Stimulated activated CD8-positive, alpha-beta memory T cell treated with anti-CD3 and anti-CD28 coated beads, Interleukin-4, amount 100 ng/mL, for 1 hour (primary cell): ENCODE measurements around the gene FILIP1.
A peak's percentile ranks its signal among the peaks of the same experiment; 100 is the strongest.

Experiments used
- DNase-seq, 2 donors: peaks; one replicate each; pipeline ENCODE4 v3.0.0-alpha.2; 2020; ENCODE audit warnings: low read depth in 2 of 2, low spot score in 1 of 2

Gene FILIP1

DNA sequence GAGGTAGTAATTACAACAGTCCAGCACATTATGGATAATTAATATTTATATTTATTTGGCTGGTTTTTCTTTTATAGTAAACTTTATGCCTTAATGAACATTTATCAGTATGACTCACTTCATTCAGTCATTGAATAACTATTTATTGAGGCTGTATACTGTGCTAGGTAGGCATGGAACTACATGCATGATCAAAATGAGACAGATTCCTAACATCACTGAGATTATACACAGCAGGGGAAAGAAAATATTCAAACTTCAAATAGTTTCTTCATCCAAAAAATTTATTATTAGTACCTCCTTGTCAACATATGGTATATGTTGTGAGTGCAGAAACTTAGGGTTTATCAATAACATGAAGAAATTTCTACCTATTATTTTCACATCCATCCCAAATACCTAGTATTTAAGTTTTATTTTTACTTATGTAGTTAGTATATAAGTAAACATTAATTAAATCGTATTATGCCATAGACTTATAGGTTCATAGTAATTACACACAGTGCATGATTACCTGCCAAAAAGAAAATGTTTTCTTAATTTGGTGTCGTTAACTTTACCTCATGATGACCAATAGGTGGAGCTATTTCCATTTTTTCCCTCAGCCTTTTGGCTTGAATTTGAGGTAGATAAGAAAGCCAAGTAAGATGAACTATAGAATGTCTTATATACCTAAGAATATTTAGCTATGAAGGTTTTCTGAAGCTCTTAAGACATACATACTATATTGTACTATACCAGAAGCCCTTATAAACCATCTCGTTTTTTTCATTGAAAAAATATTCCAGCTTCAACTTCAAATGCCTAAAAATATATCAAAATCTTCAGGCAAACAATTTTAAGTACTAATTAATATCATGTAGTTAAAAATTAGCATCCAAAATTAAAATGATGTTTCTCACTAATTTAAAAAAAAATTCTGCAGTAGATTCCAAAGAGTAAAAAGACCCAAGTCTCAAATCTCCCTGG lies 196.5 kb downstream of the FILIP1 start:
- no peak for DNase-seq

DNA sequence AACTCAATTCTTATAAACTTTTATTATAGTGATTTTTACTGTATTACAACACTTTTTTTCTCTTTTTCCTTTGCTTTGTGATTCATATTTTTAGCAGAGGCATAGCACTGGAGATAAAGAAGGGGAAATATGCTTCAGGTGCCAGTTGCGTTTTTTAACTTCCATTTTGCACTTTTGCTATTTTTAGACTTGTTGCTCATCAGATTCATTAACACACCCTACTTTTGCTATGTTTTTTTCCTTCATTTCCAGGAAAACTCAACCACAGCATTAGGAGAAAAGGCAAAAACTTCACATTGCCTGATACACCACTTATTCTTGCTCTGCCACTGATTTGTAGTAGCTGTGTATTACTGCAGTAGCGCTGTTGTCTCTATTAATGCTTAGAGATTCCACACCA lies 201.0 kb downstream of the FILIP1 start:
- DNase-seq = no peak

DNA sequence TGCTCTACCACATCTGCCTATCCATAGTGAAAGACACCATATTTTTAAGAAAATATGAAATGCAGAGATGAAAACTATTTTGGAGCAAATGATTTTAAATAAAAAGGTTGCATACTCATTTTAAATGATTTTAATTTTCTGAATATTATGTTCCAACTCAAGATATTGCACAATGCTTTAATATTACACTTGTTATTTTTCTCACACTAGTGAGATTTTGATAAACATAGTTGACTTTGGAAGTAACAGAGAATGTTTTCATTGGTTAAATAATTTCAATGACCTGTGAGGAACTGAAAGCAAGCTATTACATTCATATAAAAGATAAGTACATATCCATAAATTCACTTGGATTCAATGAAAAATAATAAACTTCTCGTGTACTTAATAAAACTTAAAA lies 201.9 kb downstream of the FILIP1 start:
- DNase-seq = no peak

DNA sequence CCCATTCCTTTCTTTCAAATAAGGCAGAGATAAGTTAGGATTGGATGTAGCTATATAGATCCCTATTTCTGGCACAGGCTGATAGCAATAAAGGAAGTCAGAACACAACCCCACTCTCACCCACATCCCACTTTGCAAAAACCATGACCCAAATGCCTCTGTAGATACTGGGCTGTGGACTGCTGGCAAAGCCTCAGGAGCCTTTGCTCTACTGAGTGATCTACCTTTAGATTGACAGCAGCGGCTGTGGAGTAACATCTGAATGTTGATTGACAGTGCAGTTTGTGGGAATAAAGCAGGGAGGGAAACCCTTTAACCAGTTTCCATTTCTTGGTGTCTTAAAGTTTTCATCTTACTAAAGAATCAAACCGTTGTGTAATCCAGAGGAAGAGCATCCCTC lies 202.3 kb downstream of the FILIP1 start:
- DNase-seq = no peak

DNA sequence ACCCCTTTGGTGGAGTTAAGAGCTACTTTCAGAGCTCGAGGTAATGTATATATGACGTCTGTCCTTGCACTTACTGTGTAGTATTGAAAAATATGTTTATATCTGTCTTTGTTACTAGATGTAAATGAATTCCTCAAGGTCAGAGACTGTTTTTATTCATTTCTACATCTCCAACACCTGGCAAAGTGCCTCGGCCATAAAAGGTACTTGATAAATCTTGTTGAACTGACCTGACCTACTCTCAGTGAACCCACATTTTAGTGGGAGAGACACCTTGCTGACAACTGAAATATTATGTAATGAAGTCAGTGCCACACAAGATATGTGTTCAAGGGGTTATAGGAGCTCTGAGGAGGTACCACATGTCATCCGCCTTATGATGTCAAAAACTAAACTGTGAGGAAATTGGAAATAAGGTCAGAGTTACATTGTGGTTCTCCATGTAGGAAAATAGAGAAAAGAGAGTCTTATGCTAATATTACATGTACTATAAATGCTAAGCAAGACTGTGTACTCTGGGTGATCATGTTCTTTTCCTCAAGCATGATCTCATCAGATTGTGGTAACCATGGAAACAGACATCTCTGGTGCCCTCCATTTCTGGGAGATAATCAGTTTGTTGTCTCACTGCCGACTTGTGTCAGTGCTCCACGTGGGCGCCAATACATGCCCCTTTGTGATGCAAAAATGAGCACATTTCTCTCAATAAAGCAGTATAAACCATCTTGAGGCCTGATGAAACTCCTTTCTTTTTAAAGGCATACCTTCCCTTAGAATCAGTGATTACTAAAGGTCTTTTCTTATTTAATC lies 203.3 kb downstream of the FILIP1 start:
- DNase-seq = no peak

DNA sequence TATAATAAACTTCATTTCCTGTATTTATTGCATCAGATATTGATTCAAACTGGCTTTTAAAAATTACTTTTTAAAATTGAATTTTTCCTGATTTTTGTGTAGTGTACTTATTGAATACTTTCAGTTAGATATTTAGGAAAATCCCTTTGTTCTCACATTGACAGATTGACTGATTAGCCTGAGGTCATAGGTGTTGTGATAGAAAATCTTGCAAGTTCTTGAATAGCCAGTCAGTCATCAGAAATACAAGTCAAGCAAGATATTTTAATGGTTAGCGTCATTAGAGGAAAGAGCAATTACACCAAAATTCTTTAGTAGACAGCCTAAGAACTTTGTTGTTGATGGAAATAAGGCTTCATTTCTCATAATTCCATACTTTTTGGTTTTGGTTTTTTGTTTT lies 205.6 kb downstream of the FILIP1 start:
- no peak for DNase-seq

DNA sequence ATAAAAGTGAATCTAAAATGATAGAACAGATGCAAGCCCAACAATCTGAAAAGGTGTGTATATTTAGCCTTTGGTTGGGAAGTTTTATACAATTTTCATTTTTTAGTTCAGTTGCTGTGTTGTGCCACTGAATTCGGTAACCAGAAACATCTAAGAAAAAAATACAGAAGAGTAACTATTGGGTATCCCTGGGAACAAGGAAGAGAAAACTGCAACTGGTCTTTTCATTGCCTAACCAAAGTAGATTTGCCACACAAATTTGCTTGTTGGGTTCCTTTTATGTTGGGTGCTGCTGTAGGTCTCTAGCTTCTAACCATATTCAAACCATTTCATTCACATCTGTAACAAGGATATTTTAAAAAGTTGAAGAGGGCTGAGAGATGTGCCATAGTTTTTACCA lies 206.2 kb downstream of the FILIP1 start:
- DNase-seq = no peak

DNA sequence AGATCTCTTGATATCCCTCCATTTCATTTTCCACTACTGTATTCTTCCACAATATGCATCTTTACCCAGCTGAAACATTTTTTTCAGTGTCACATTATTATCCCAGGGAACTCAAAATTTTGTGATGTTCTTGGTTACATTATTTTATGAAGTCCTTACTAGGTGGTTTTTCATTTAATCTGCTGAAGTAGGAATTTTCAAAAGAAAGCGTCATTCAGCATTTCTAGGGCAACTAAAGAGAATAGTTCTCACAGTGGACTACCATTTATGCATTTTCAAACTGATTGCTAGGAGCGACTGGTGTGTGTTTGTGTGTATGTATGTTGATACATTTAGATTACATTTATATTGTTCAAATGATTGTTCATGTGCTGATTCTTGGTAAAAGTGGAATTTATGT lies 206.6 kb downstream of the FILIP1 start:
- no peak for DNase-seq

DNA sequence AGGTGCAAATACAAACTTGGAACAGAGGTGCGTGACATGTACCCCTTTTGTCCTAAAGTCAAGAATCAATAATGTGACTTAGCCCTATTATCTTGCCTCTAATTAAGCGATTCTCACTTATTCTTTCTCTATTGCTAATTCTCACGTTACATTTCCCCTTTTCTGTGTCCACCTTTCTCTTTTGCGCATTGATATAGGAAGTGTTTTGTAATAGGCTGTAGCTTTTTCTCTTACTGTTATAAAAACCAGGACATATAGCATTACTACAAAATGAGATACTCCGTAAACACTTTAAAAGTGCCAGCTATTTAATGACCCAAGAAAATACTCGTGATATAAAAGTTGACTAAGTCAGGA lies 208.3 kb downstream of the FILIP1 start:
- DNase-seq = no peak

DNA sequence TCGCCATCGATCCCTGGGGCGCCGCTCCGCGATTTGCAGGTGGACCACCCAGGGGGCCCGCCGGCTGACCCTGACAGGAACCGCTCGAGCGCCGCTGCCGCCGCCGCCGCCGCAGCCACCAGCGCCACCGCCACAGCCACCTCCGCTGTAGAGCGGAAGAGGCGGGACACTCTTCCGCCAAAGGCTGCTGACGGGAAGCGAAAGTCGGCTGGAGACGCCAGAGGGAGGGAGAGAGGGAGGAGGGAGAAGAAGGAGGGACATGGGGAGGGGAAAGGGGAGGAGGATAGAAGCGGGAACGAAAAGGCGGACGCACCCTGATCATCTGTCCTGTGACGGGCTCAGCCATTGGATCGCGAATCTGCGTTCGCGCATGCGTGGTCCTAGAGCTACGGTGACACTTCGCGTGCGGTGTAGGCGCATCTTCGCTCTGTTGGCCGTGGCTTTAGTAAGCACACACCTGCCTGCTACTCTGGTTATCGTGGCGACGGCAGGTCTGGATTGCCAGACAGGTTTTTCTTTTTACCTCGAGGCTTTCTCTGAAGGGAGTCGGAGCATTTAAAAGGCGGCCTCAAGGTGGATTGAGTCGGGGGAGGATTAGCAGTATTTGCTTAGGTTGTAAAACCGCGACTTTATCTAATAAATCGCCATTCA lies 208.8 kb downstream of the FILIP1 start, which contains the start of gene TMEM30A:
Gene TMEM30A, minus strand, starts transcription at position 161 of the 651 bp plus-strand sequence. Its CDS starts 154 bp downstream, at position 7.
- DNase-seq = peak; percentile 81 to 91

DNA sequence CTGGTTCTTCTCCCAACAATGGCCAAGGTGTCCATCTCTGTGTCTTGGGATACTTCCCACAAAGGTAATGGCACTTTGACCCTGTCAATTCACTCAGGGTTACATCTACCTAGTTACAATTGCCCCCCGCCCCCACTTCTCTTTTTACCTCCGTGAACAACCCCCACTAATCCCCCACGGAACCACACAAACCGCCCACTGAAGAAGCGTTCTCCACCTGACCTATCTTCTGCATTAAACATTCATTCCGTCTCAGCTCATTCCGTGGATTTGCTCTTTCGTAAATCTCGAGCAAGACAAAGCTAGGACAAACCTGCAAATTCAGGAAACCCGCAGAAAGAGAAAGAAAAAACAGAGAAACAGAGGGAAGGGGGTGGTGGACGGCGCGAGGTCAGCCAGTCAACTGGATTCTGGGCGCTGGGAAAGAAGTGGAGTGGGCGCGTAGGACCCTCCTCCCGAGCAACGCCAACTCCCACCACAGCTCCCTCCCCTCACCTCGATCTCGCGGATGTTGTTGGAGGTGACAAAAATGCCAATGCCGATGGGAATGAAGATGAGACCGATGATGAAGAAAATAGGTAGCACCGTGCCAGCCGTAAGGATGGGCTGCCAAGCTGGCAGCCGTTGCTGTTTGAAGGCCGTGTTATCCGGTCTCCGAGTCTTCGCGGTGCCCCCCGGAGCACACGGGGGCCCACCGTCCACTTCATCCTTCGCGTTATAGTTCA lies 209.5 kb downstream of the FILIP1 start:
- DNase-seq = peak in 1 of 2 donors; percentile 1

DNA sequence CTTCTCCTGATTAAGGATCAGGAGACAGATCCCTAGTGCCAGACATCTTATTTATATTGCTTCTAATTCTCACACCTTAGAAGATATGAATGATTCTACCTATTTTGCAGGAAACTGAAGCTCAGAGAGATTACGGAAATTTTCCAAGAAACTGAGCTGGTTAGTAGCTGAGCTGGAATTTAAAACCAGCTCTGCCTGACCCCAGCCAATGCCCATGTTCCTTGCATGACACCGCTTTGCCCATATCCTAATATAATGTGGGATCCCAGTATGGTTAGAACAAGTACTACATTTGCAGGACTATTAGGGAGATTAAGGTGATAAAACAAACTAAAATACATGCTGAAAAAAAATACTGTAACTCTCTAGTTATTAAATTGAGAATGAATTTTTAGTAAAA lies 210.9 kb downstream of the FILIP1 start:
- DNase-seq = no peak

DNA sequence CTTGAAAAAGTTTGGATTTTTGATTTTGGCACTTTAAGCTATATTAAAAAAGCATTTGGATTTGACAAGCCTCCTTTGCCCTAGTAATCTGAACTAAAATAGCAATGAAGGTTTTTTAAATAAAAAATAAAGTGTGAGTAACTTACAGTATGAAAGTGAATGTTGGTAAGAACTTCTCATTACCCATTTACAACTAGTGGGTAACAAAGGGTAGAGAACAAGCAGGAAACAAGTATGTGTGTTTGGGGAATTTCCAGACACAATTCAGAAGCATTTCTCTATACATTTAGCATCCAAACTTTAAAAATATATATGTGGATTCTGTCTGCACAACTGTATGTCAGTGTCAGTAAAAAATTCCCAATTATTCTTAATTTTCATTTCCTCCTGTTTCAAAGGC lies 211.9 kb downstream of the FILIP1 start:
- no peak for DNase-seq

DNA sequence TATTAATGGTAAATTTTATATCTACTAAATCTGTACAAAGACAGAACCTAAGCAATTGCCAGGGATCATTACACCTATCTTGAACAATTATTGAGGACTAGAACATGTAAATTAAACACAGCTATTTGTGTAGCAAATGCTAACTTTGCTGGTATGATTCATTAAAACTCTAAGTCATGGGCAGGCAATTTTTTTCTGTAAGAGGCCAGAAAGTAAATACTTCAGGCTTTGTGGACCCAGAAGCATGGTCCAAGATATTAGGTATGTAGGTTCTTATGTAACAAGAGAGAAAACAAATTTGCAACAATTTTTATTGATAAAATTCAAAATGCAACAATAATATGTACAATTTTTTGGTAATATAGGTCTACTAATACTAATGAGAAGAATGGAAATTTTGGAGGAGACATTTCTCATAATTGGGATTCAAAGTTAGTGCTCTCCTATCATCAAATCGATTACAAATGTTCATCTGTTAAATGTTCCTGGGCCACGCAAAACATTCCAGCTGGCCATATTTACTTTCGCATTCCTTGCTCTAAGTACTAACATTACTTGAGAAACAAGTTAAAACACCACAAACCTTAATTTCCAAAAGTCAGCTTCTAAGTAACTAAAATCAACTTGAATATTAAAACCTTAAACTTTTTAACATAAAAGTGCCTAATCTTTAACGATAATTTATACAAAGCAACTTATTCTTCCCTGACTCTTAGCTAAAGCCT lies 213.3 kb downstream of the FILIP1 start:
- DNase-seq = no peak

DNA sequence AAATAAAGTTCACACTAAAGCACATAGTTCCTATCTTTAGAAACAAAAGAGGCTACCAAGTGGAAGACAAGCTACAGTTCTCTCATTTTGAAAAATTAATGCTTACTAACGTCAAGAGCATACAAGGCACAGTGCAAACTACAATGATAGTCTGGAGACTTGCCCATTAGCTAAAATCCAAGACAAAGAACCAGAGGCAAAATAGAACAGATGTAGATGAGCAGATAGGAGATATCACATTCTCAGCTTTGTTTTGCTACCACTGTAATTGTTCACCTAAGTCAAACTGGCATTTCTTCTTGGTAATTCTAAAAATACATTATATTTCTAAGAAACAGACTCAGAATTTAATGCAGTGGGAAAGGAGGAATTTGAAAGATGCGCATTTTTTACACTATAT lies 214.2 kb downstream of the FILIP1 start:
- no peak for DNase-seq

DNA sequence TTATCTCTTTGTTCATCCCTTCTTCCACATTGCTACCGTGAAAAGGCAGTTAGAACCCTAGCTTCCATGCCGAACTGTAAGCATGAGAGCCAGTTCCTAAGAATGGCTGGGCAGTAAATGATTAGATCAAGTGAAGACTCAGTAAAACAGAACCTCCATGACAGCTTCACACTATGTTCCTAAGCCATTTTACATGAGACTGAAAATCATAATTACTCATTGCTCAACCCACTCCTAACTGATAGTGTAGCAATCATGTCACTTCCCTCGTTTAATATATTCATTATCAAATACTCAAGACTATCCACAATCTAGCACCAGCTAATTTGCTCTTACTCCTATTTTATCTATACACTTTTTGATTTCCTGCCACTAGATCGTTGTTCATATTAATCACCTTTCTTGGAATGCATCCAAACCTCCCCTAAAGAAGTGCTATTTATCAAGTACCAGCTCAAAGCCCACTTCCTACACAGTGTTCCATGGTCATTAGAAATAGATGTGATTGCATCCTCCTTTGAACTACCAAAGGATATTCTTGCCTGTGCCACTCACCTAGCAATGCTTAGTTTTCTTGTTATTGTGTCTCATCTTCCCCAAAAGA lies 215.0 kb downstream of the FILIP1 start:
- DNase-seq = no peak

DNA sequence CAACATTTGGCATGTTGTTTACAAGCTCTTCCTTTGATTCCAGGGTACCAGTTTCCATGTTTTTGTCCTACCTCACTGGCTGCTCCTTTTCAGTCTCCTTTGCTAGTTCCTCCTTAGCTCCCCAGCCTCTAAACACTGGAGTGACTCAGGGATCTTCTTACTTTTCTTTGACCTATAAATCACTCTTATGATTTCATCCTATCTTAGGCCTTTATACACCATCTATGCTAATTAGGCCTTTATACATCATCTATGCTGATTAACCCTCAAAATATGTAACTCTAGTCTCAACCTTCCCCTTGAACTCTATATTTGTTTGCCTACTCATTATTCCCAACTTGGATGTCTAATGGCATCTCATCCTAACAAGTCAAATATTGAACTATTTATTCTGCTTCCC lies 218.5 kb downstream of the FILIP1 start:
- DNase-seq = no peak

DNA sequence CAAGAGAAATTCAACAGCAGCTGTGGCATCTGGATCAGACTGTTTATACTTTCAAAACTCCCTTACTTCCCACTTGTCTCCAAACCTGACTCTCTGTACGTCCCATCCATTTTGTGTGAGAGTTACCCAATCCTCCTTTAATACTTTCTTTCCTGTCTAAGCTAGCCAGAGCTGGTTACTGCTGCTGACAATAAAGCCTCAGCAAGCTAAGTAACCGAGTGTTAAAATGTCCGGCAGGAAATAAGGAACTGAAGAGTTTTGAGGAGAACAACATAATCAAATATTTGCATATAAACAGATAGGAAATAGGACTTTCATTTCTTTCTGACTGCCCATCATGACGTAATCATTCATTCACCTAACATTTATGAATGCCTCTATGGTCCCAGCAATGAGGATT lies 220.6 kb downstream of the FILIP1 start:
- DNase-seq = no peak

DNA sequence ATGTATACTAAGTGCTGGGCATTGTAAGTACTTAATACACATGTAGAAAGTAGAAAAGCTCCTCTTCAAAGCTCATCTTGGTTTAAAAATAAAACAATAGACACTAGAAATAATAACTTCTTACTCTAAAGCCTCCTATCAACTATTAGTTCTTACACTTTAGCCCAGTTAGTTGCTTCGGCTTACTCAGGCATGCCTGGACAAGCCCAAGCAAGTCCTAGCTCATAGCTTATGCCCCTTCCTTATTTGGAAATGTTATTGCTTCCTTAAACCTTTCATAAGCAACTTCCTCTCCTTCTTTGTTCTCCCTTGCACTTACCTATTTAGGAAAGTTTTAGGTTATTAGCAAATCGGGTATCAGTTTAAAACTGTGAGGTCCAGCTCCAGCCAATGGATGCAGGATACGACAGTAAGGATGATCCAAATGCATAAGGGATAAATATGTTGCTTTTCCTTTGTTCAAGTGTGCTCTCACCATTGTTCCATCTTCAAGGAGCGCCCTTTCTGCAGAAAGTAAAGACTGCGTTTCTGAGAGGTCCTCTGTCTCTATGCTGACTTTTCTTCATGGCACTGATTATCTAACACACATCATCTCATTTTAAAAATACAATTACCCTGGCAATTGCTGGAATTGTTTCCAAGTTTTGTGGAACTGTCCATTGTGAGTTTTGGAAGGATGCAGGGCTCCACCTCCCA lies 221.3 kb downstream of the FILIP1 start:
- DNase-seq = no peak
